Measurements from ENCODE around the gene CMTM7. TPM values are rescaled to one million over a fixed set of nuclear protein-coding genes. Genes with fewer than 3 reads are reported as not detected.

CMTM7 gene
- total RNA-seq, 1 donor from 2014 or later, result 37.4 TPM

DNA sequence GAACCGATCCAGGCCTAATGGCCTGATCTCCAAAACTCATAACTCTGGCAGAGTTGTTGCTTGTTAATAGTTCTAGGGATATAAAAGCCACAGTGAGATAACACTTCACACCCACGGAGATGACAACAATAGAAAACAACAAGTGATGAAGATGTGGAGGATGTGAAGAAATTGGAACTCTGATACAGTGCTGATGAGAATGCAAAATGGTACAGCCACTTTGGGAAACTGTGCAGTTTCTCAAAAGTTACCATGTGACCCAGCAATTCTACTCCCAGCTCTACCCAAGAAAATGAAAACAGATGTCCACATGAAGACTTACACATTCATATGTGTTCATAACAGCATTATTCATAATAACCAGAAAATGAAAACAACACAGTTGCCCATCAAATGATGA lies 3.8 kb downstream of the CMTM7 start:
- no peaks in the 10 kb centered on the region for H3K36me3 Mint-ChIP-seq (ENCODE audit: low read depth)
- no peak overlapping the region for H3K4me3 Mint-ChIP-seq
- no peak for DNase-seq (ENCODE audit: low read depth, low spot score)
- no peaks in the 10 kb centered on the region for H3K27me3 Mint-ChIP-seq (ENCODE audit: low read depth)
- H3K4me1 Mint-ChIP-seq, result peaks cover 44% of the 10 kb centered on the region
- no peak overlapping the region for H3K27ac Mint-ChIP-seq (ENCODE audit: unreplicated experiment)
- H3K9me3 Mint-ChIP-seq, result peaks cover 4% of the 10 kb centered on the region
- TF ChIP-seq, protein P1, sequence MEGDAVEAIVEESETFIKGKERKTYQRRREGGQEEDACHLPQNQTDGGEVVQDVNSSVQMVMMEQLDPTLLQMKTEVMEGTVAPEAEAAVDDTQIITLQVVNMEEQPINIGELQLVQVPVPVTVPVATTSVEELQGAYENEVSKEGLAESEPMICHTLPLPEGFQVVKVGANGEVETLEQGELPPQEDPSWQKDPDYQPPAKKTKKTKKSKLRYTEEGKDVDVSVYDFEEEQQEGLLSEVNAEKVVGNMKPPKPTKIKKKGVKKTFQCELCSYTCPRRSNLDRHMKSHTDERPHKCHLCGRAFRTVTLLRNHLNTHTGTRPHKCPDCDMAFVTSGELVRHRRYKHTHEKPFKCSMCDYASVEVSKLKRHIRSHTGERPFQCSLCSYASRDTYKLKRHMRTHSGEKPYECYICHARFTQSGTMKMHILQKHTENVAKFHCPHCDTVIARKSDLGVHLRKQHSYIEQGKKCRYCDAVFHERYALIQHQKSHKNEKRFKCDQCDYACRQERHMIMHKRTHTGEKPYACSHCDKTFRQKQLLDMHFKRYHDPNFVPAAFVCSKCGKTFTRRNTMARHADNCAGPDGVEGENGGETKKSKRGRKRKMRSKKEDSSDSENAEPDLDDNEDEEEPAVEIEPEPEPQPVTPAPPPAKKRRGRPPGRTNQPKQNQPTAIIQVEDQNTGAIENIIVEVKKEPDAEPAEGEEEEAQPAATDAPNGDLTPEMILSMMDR (conservative IDR thresholded peaks at IDR 0.05), result no peak

DNA sequence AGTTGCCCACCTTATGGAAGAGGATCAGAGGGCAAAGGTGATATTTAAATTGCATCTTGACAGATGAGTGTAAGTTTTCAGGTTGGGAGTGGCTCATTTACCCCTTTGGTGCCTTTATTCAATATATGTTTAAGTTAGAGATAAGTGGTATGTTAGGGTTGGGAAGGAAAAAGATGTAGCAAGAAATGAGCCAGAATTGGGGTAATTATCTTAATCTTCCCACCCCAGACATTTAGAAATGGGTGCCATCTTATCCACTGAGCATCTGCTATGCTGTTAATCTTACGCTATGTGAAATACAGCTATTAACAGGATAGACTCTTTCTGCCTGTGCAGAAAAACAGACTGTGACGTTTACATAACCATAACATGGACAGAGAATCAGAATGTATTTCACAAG lies 6.3 kb downstream of the CMTM7 start:
- Mint-ChIP-seq H3K4me3 (no peak overlapping the region), H3K4me1 (peaks cover 46% of the 10 kb centered on the region), H3K27ac (ENCODE audit: unreplicated experiment) (no peak overlapping the region)

GRCh38 chr3:32398531-32398930 lies 6.9 kb downstream of the CMTM7 start:
- H3K4me3 Mint-ChIP-seq, result no peak overlapping the region
- H3K27me3 Mint-ChIP-seq (ENCODE audit: low read depth), result no peaks in the 10 kb centered on the region
- no peaks in the 10 kb centered on the region for H3K36me3 Mint-ChIP-seq (ENCODE audit: low read depth)
- peaks cover 43% of the 10 kb centered on the region for H3K4me1 Mint-ChIP-seq
- peaks cover 4% of the 10 kb centered on the region for H3K9me3 Mint-ChIP-seq
- no peak for DNase-seq (ENCODE audit: low read depth, low spot score)
- TF ChIP-seq, protein P1 (conservative IDR thresholded peaks at IDR 0.05), result no peak
- H3K27ac Mint-ChIP-seq (ENCODE audit: unreplicated experiment), result no peak overlapping the region

More for the DNA sequence above, 6.3 kb downstream of the CMTM7 start:
- Mint-ChIP-seq H3K36me3 (ENCODE audit: low read depth) (no peaks in the 10 kb centered on the region), H3K27me3 (ENCODE audit: low read depth) (no peaks in the 10 kb centered on the region), H3K9me3 (peaks cover 4% of the 10 kb centered on the region)
- DNase-seq (ENCODE audit: low read depth, low spot score), result no peak
- TF ChIP-seq, protein P1 (conservative IDR thresholded peaks at IDR 0.05), result no peak

DNA sequence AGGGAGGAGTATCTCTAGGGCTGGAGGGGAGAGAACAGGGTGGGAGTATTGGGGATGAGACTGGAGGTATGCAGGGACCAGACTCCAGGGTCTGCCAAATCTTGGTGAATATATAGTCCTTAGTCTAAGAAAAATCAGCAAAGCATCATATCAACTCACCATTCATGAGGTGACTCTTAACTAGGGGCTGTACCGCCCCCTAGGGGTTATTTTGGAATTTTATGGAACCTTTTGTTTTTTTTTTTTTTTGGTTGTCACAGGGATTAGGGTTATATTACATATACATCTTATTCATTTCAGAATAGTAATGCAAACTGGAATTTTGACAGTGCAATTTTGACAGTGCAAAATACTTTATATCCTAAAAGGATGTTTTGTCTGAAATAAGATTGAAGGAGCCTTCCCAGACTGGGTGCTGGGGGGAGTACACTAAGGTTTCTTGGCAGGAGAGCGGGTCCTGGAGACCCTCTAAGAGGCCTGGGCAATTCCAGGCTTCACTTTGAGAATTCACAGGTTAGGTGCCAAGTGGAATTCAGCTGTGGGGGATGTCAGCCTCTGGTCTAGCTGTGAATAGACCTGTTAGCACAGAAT lies 7.5 kb downstream of the CMTM7 start:
- no peaks in the 10 kb centered on the region for H3K36me3 Mint-ChIP-seq (ENCODE audit: low read depth)
- H3K4me3 Mint-ChIP-seq, result peak overlapping the region; percentile 71
- TF ChIP-seq, protein P1 (conservative IDR thresholded peaks at IDR 0.05), result peak; percentile 79
- peaks cover 43% of the 10 kb centered on the region for H3K4me1 Mint-ChIP-seq
- no peak overlapping the region for H3K27ac Mint-ChIP-seq (ENCODE audit: unreplicated experiment)
- H3K9me3 Mint-ChIP-seq, result peaks cover under 1% of the 10 kb centered on the region
- no peak for DNase-seq (ENCODE audit: low read depth, low spot score)
- H3K27me3 Mint-ChIP-seq (ENCODE audit: low read depth), result no peaks in the 10 kb centered on the region

DNA sequence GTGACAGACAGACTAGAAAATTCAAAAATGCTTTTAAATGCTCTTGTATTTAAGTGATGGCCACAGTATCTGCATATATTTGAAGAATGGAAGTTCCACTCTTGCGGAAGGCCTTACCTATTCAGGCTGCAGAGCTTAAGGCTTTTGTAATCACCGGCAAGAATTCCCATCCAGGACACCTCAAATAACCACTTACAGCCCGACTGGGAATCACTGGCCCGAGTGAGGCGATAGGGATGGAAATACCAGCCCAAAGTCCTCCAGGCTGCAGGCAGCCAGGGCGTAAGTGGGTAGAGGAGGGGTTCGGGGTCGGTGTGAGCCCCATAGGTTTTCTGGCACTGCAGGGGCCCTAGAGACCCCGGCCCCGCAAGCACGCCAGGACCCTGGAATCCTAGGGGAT lies 9.5 kb downstream of the CMTM7 start:
- TF ChIP-seq, protein P1 (conservative IDR thresholded peaks at IDR 0.05), result no peak
- Mint-ChIP-seq H3K4me1 (peaks cover 37% of the 10 kb centered on the region), H3K9me3 (no peaks in the 10 kb centered on the region), H3K27me3 (ENCODE audit: low read depth) (no peaks in the 10 kb centered on the region), H3K36me3 (ENCODE audit: low read depth) (no peaks in the 10 kb centered on the region), H3K27ac (ENCODE audit: unreplicated experiment) (peak overlapping the region; percentile 97), H3K4me3 (peak overlapping the region; percentile 74)
- no peak for DNase-seq (ENCODE audit: low read depth, low spot score)
